Inflammatory macrophage (primary cell): ENCODE data around the gene XRCC1.
"Not testable (repeated sequence)": the region's sequence is repeated elsewhere in the genome, so short reads cannot be mapped to it uniquely, and the experiment has no call there.

ENCODE experiments used
- DNase-seq, 2 donors: peaks; one replicate each; pipeline ENCODE4 v3.0.0-alpha.2; 2020 to 2022

XRCC1 gene

GRCh38 chr19:43599635-43600295 lies 24.4 kb upstream of the XRCC1 start:
- no peak for DNase-seq

DNA sequence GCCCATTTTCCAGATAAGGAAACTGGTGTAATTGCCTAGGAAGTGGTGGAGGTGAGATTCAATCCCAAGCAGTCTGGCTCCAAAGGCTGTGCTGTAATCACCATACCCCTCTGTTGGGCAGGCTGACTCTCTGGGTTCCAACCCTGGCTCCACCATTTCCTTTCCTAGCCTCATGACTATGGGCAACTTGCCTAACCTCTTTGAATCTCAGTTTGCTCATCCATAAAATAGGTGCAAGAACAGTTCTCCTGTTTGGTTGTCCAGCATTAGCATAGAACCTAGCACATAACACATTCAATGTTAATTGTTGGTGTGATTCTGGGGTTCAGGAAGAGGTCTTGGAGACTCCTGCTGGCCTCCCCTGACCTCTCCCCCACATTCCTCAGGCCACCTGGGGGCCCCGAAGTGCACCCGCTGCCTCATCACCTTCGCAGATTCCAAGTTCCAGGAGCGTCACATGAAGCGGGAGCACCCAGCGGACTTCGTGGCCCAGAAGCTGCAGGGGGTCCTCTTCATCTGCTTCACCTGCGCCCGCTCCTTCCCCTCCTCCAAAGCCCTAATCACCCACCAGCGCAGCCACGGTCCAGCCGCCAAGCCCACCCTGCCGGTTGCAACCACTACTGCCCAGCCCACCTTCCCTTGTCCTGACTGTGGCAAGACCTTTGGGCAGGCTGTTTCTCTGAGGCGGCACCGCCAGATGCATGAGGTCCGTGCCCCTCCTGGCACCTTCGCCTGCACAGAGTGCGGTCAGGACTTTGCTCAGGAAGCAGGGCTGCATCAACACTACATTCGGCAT lies 23.3 kb upstream of the XRCC1 start:
- no peak for DNase-seq

DNA sequence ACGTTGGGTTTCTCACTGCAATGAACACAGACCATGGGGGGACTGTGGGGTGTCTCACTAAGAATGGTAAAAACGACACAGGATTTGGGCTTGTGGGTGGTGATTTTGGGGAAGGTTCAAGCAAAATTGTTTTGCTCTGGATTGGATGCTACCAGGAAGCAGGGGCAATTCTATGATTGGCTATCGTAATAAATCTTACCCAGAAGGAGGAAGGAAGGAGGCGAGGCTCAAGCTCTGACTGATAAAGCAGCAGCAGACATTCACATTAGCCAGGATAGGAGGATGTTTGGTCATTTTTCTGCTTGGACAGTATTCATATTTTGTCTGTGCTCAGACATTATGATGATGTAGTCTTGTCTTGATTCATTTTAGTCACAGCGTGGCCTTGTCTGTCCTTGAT lies 22.5 kb upstream of the XRCC1 start:
- peak; percentile 54 to 57 for DNase-seq

- peak in 1 of 2 donors; percentile 17 for DNase-seq
Observed at GRCh38 chr19:43596842-43597461, 21.6 kb upstream of the XRCC1 start.

- peak; percentile 100 for DNase-seq
Observed at GRCh38 chr19:43595999-43596841, 20.9 kb upstream of the XRCC1 start, which contains the start of the genes IRGQ and ZNF576. IRGQ (minus strand) TSS chr19:43596134; CDS start chr19:43595338, 796 bp downstream. ZNF576 (plus strand) TSS chr19:43596595; CDS start chr19:43597109, 514 bp downstream.

DNA sequence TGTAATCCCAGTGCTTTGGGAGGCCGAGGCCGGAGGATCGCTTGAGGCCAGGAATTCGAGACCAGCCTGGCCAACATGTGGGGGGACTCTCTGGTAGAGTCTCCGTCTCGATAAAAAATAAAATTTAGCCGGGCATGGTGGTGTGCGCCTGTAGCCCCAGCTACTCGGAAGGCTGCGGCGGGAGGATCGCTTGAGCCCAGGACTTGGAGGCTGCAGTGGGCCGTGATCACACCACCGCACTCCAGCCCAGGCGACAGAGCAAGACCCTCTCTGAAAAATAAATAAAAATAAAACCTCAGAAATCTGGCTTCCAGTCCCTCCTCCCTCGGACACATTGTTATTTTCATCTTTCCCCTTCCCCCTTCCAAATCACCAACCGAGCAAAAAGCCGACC lies 20.3 kb upstream of the XRCC1 start:
- no peak for DNase-seq

- peak; percentile 56 to 69 for DNase-seq
Observed at GRCh38 chr19:43594710-43595604, 19.6 kb upstream of the XRCC1 start.

- DNase-seq: no peak
Observed at GRCh38 chr19:43594081-43594697, 18.9 kb upstream of the XRCC1 start.

GRCh38 chr19:43592800-43593350 lies 17.5 kb upstream of the XRCC1 start:
- DNase-seq: no peak

- no peak for DNase-seq
Observed at GRCh38 chr19:43591904-43592772, 16.8 kb upstream of the XRCC1 start.

GRCh38 chr19:43589678-43590077 lies 14.4 kb upstream of the XRCC1 start:
- DNase-seq: no peak

DNA sequence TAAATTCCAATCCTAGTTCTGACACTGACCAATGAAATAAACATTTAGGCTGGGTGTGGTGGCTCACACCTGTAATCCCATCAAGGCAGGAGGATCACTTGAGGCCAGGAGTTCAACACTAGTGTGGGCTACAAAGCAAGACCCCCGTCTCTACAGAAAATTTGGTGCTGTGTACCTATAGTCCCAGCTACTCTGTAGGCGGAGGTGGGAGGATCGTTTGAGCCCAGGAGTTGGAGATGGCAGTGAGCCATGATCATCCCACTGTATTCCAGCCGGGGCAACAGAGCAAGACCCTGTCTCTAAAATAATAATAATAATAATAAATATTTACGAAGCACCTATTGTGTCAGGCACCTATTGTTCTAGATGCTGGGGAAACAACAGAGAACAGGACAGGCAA lies 13.9 kb upstream of the XRCC1 start:
- DNase-seq: no peak

DNA sequence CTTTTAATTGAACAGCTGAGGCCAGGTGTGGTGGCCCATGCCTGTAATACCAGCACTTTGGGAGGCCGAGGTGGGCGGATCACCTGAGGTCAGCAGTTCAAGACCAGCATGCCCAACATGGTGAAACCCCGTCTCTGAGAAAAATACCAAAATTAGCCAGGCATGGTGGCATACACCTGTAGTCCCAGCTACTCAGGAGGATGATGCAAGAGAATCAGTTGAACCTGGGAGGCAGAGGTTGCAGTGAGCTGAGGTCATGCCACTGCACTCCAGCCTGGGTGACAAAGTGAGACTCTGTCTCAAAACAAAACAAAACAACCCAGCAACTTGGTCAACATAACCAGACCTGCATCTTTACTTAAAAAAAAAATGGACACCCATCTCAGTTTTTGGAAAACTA lies 11.7 kb upstream of the XRCC1 start:
- not testable (repeated sequence) for DNase-seq

DNA sequence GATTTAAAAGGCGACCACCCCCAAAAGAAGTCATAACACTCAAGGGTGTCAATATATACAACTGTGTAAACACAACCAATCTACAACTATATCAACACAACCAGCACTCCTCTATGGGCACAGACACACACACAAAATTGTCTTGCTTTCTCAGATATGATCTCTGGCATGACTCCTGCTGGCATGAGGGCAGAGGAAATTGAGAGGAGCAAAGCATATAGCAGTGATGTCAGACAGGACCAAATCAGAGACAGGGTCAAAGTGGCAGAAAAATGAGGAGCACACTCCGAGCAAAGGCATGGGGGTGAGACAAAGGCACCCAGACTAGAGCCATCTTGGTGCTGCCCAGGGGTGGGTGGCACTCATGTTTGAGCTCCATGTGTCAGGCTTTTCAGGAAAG lies 11.0 kb upstream of the XRCC1 start:
- no peak for DNase-seq

GRCh38 chr19:43584484-43584883 lies 9.2 kb upstream of the XRCC1 start:
- DNase-seq: no peak

DNA sequence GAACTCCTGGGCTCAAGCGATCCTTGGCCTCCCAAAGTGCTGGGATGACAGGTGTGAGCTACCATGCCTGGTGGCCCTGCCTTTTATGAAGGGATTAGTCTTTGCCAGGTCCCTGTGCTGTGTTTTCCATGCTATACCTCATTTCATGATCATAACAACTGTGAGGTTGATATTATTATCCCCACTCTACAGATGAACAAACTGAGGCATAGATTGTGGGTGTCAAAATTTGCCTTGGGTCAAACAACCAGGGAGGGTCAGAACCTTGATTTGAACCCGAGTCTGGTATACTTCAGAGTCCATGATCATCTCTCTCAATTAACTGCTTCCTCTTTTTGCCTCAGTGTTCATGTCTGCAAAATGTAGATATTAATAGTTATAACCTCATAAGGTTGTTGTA lies 7.2 kb upstream of the XRCC1 start:
- DNase-seq: no peak

- no peak for DNase-seq
Observed at GRCh38 chr19:43581467-43581866, 6.1 kb upstream of the XRCC1 start.

- DNase-seq: no peak
Observed at GRCh38 chr19:43578787-43579186, 3.5 kb upstream of the XRCC1 start.

DNA sequence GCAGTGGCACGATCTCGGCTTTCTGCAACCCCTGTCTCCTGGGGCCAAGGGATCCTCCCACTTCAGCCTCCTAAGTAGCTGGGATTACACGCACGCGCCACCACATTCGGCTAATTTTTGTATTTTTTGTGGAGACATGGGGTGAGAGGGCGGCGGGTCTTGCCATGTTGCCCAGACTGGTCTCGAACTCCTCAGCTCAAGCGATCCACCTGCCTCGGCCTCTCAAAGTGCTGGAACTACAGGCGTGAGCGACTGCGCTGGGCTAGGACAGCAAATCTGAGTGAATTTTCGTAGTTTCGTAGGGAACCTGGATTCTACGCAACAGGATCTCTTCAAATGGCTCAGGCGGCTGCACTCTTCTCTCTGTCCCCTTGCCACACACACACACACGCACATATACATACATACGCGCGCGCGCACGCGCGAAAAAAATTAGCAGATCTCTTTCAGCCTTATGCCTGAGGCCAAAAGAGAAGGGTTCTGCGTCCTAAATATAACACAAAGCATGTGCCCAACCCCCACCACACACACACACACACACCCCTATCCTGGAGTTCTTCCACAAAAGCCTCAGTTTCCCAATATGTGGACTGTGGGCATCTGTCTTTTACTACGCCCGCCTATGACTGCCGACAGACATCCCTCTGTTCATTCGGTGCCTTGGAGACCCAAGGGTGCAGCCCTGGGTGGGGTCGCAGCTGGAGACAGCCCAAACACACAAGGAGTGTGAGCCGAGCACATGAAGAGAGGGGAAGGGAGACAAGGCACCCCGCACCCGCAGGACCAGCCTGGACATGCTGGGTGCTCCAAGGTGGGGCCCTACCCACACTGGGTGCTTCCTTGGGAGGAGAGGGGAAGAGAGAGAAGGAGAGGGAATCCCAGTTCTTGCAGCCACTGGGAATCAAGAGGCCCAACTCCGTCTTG lies 890 bp upstream of the XRCC1 start:
- DNase-seq: no peak
